ENCODE measurements around the gene RTKN. TPM values are rescaled to one million over a fixed set of nuclear protein-coding genes. Genes with fewer than 3 reads are reported as not detected.

RTKN gene
- total RNA-seq, 1 experiment from 2014 or later: 94.0 TPM

DNA sequence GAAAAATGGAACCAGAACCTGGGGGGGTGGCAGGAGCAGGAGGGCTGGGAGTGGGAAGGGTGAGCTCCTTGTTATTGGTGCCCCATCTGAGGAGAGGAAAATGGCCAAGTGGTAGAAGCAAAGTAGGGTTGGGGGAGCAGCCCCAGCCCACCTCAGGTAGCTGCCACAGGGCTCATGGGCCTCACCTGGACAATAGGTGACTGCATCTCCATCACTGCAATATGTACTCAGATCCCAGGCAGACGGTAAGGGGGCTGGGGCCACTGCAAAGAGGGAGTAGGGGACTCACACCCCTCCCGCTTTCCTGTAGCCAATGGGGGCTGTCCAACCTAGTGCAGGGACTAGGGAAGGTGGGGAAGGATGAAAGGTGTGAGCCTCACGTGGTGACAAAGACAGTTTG, 24.5 kb downstream of the RTKN start:
- CTCF ChIA-PET: no interaction called here
- intact Hi-C loops (cut with micrococcal nuclease): no loop called here
- DNase-seq (ENCODE audit: low read depth, low spot score) (no peak), ATAC-seq (no peak)
- Histone ChIP-seq H3K9me3 (ENCODE audit: control insufficient read depth in 1 of 2, insufficient read depth in 1 of 2, low read depth in 1 of 2, low read length in 2 of 2) (no peaks in the 10 kb centered on the region), H3K9ac (ENCODE audit: low read length) (no peak overlapping the region), H3K4me3 (replicated peaks in 1 of 2; ENCODE audit: low read depth in 1 of 2, low read length in 2 of 2) (no peak overlapping the region), H3K4me1 (ENCODE audit: control insufficient read depth in 1 of 2, insufficient read depth in 2 of 2, low read length in 2 of 2) (peaks cover 0 to 18% of the 10 kb centered on the region in 2 experiments; a peak in 2 of 4 replicates), H3K4me2 (ENCODE audit: low read length) (no peak overlapping the region), H2AFZ (ENCODE audit: low read depth, low read length, poor library complexity, severe bottlenecking) (no peak overlapping the region), H4K20me1 (ENCODE audit: insufficient read depth) (no peaks in the 10 kb centered on the region), H3K9me2 (ENCODE audit: insufficient read depth) (no peaks in the 10 kb centered on the region), H3K36me3 (ENCODE audit: control insufficient read depth in 1 of 2, insufficient read depth in 2 of 2, low read length in 2 of 2) (no peaks in the 10 kb centered on the region), H3K27ac (ENCODE audit: low read depth, low read length) (no peak overlapping the region), H3K27me3 (ENCODE audit: insufficient read depth, low read length) (no peaks in the 10 kb centered on the region), H3K79me2 (ENCODE audit: insufficient read depth, low read length) (no peaks in the 10 kb centered on the region)
- BruUV-seq (replicated peaks): no TSS peak
- no peak for TF ChIP-seq EZH2 (IDR thresholded peaks at IDR 0.05)
- no peak for TF ChIP-seq ZBTB33 (IDR thresholded peaks at IDR 0.05; ENCODE audit: extremely low read depth, insufficient replicate concordance, low read length)
- no peak for TF ChIP-seq RAD21 (IDR thresholded peaks at IDR 0.05; ENCODE audit: low read depth)
- TF ChIP-seq SIN3A (IDR thresholded peaks at IDR 0.05; ENCODE audit: low read depth): no peak
- TF ChIP-seq CEBPB (IDR thresholded peaks at IDR 0.05; ENCODE audit: low read depth): no peak
- TF ChIP-seq CBX3 (IDR thresholded peaks at IDR 0.05; ENCODE audit: low read depth): no peak
- TF ChIP-seq, protein P1, sequence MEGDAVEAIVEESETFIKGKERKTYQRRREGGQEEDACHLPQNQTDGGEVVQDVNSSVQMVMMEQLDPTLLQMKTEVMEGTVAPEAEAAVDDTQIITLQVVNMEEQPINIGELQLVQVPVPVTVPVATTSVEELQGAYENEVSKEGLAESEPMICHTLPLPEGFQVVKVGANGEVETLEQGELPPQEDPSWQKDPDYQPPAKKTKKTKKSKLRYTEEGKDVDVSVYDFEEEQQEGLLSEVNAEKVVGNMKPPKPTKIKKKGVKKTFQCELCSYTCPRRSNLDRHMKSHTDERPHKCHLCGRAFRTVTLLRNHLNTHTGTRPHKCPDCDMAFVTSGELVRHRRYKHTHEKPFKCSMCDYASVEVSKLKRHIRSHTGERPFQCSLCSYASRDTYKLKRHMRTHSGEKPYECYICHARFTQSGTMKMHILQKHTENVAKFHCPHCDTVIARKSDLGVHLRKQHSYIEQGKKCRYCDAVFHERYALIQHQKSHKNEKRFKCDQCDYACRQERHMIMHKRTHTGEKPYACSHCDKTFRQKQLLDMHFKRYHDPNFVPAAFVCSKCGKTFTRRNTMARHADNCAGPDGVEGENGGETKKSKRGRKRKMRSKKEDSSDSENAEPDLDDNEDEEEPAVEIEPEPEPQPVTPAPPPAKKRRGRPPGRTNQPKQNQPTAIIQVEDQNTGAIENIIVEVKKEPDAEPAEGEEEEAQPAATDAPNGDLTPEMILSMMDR (IDR thresholded peaks at IDR 0.05 in 2 of 3, conservative IDR thresholded peaks at IDR 0.05 in 1 of 3; ENCODE audit: borderline replicate concordance in 1 of 3, insufficient read depth in 1 of 3, low read depth in 2 of 3, low read length in 2 of 3): no peak
- TF ChIP-seq EGR1 (IDR thresholded peaks at IDR 0.05; ENCODE audit: low read depth): no peak
- TF ChIP-seq YY1 (IDR thresholded peaks at IDR 0.05; ENCODE audit: extremely low read depth, insufficient replicate concordance, low read depth, low read length): no peak
- TF ChIP-seq, protein P2, sequence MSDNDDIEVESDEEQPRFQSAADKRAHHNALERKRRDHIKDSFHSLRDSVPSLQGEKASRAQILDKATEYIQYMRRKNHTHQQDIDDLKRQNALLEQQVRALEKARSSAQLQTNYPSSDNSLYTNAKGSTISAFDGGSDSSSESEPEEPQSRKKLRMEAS (IDR thresholded peaks at IDR 0.05): no peak
- TF ChIP-seq JUND (IDR thresholded peaks at IDR 0.05): no peak
- RAD21 ChIA-PET (ENCODE audit: low non-redundant PET in 1 of 2, low total read pairs in 2 of 2, uncharacterized antibody in 2 of 2, unreplicated experiment in 2 of 2): no interaction called here
- POLR2A ChIA-PET: no interaction called here
